HEK293 (cell line): ENCODE measurements around the gene TBC1D13.

Experiments
- FEZF1 ChIP-seq: fragments of 450-650 bp; formaldehyde crosslinking; IDR thresholded peaks from 2 replicates; pipeline ENCODE4 v1.5.1; 2016; ENCODE audit warnings: missing biosample characterization, missing genetic modification characterization
- GFI1B ChIP-seq: fragments of 450-650 bp; formaldehyde crosslinking; IDR thresholded peaks from 2 replicates; pipeline ENCODE4 v1.5.1; 2016; ENCODE audit warnings: missing biosample characterization, missing genetic modification characterization
- KLF1 ChIP-seq: fragments of 450-650 bp; formaldehyde crosslinking; IDR thresholded peaks from 2 replicates; pipeline ENCODE4 v1.5.1; 2016; ENCODE audit warnings: missing biosample characterization, missing genetic modification characterization
- KLF16 ChIP-seq: fragments of 450-650 bp; formaldehyde crosslinking; IDR thresholded peaks from 2 replicates; pipeline ENCODE4 v1.5.1; 2017; ENCODE audit warnings: missing biosample characterization, missing genetic modification characterization
- PRDM1 ChIP-seq: fragments of 450-650 bp; formaldehyde crosslinking; IDR thresholded peaks from 2 replicates; pipeline ENCODE4; 2016; ENCODE audit warnings: missing biosample characterization, missing genetic modification characterization
- RBAK ChIP-seq: fragments of 450-650 bp; formaldehyde crosslinking; IDR thresholded peaks from 2 replicates; pipeline ENCODE4 v1.5.1; 2016; ENCODE audit warnings: missing biosample characterization, missing genetic modification characterization
- SP3 ChIP-seq: fragments of 450-650 bp; formaldehyde crosslinking; IDR thresholded peaks from 2 replicates; pipeline ENCODE4 v1.5.1; 2016; ENCODE audit warnings: missing biosample characterization, missing genetic modification characterization
- YY2 ChIP-seq: fragments of 450-650 bp; formaldehyde crosslinking; IDR thresholded peaks from 2 replicates; pipeline ENCODE4 v1.5.1; 2016; ENCODE audit warnings: missing biosample characterization, missing genetic modification characterization
- ZBTB1 ChIP-seq: fragments of 450-650 bp; formaldehyde crosslinking; IDR thresholded peaks from 2 replicates; pipeline ENCODE4 v1.5.1; 2016; ENCODE audit warnings: missing biosample characterization, missing genetic modification characterization
- ZBTB20 ChIP-seq: fragments of 450-650 bp; formaldehyde crosslinking; IDR thresholded peaks from 2 replicates; pipeline ENCODE4 v1.5.1; 2016; ENCODE audit warnings: missing biosample characterization, missing genetic modification characterization
- ZBTB6 ChIP-seq: fragments of 450-650 bp; formaldehyde crosslinking; IDR thresholded peaks from 2 replicates; pipeline ENCODE4 v1.5.1; 2017; ENCODE audit warnings: missing biosample characterization, missing genetic modification characterization
- ZEB2 ChIP-seq: fragments of 450-650 bp; formaldehyde crosslinking; IDR thresholded peaks from 2 replicates; pipeline ENCODE4 v1.5.1; 2016; ENCODE audit warnings: missing biosample characterization, missing genetic modification characterization
- ZFP37 ChIP-seq: fragments of 450-650 bp; formaldehyde crosslinking; IDR thresholded peaks from 2 replicates; pipeline ENCODE4 v1.5.1; 2016; ENCODE audit warnings: missing biosample characterization, missing genetic modification characterization
- ZNF121 ChIP-seq: fragments of 450-650 bp; formaldehyde crosslinking; IDR thresholded peaks from 2 replicates; pipeline ENCODE4 v1.5.1; 2016; ENCODE audit warnings: missing biosample characterization, missing genetic modification characterization
- ZNF133 ChIP-seq: fragments of 450-650 bp; formaldehyde crosslinking; IDR thresholded peaks from 2 replicates; pipeline ENCODE4 v1.5.1; 2016; ENCODE audit warnings: missing biosample characterization, missing genetic modification characterization
- ZNF148 ChIP-seq: fragments of 450-650 bp; formaldehyde crosslinking; IDR thresholded peaks from 2 replicates; pipeline ENCODE4 v1.5.0; 2017; ENCODE audit warnings: missing biosample characterization, missing genetic modification characterization, borderline replicate concordance
- ZNF169 ChIP-seq: fragments of 450-650 bp; formaldehyde crosslinking; IDR thresholded peaks from 2 replicates; pipeline ENCODE4 v1.5.1; 2016; ENCODE audit warnings: missing biosample characterization, missing genetic modification characterization
- ZNF354C ChIP-seq: fragments of 450-650 bp; formaldehyde crosslinking; IDR thresholded peaks from 2 replicates; pipeline ENCODE4 v1.5.1; 2016; ENCODE audit warnings: missing biosample characterization, missing genetic modification characterization, low read depth, borderline replicate concordance
- ZNF366 ChIP-seq: fragments of 450-650 bp; formaldehyde crosslinking; conservative IDR thresholded peaks from 2 replicates; pipeline ENCODE4 v1.5.1; 2016; ENCODE audit warnings: missing biosample characterization, missing genetic modification characterization
- ZNF394 ChIP-seq: fragments of 450-650 bp; formaldehyde crosslinking; IDR thresholded peaks from 2 replicates; pipeline ENCODE4 v1.5.1; 2016; ENCODE audit warnings: missing biosample characterization, missing genetic modification characterization, mild to moderate bottlenecking, moderate library complexity, borderline replicate concordance
- ZNF433 ChIP-seq: fragments of 450-650 bp; formaldehyde crosslinking; IDR thresholded peaks from 2 replicates; pipeline ENCODE4 v1.5.1; 2016; ENCODE audit warnings: missing biosample characterization, missing genetic modification characterization, low read depth
- ZNF501 ChIP-seq: fragments of 450-650 bp; formaldehyde crosslinking; IDR thresholded peaks from 2 replicates; pipeline ENCODE4 v1.5.1; 2016; ENCODE audit warnings: missing biosample characterization, missing genetic modification characterization
- ZNF548 ChIP-seq: fragments of 450-650 bp; formaldehyde crosslinking; IDR thresholded peaks from 2 replicates; pipeline ENCODE4 v1.5.1; 2016; ENCODE audit warnings: missing biosample characterization, missing genetic modification characterization
- ZNF555 ChIP-seq: fragments of 450-650 bp; formaldehyde crosslinking; conservative IDR thresholded peaks from 2 replicates; pipeline ENCODE4 v1.5.1; 2017; ENCODE audit warnings: missing biosample characterization, mild to moderate bottlenecking, missing genetic modification characterization, inconsistent platforms
- ZNF558 ChIP-seq: fragments of 450-650 bp; formaldehyde crosslinking; IDR thresholded peaks from 2 replicates; pipeline ENCODE4 v1.5.1; 2016; ENCODE audit warnings: missing biosample characterization, missing genetic modification characterization
- ZNF560 ChIP-seq: fragments of 450-650 bp; formaldehyde crosslinking; IDR thresholded peaks from 2 replicates; pipeline ENCODE4 v1.5.1; 2017; ENCODE audit warnings: missing biosample characterization, missing genetic modification characterization, borderline replicate concordance
- ZNF621 ChIP-seq: fragments of 450-650 bp; formaldehyde crosslinking; IDR thresholded peaks from 2 replicates; pipeline ENCODE4 v1.5.1; 2017; ENCODE audit warnings: missing biosample characterization, missing genetic modification characterization
- ZNF624 ChIP-seq: fragments of 450-650 bp; formaldehyde crosslinking; IDR thresholded peaks from 2 replicates; pipeline ENCODE4 v1.5.1; 2017; ENCODE audit warnings: missing biosample characterization, missing genetic modification characterization
- ZNF654 ChIP-seq: fragments of 450-650 bp; formaldehyde crosslinking; IDR thresholded peaks from 2 replicates; pipeline ENCODE4 v1.5.1; 2016; ENCODE audit warnings: low read depth, missing biosample characterization, missing genetic modification characterization
- ZNF660 ChIP-seq: fragments of 450-650 bp; IDR thresholded peaks from 2 replicates; pipeline ENCODE4 v1.5.1; 2018; ENCODE audit warnings: missing biosample characterization, mild to moderate bottlenecking, missing genetic modification characterization
- ZNF670 ChIP-seq: fragments of 450-650 bp; formaldehyde crosslinking; IDR thresholded peaks from 2 replicates; pipeline ENCODE4 v1.5.1; 2016; ENCODE audit warnings: missing biosample characterization, missing genetic modification characterization, low read depth
- ZNF776 ChIP-seq: fragments of 450-650 bp; formaldehyde crosslinking; IDR thresholded peaks from 2 replicates; pipeline ENCODE4 v1.5.0; 2017; ENCODE audit warnings: missing biosample characterization, missing genetic modification characterization, borderline replicate concordance
- ZNF791 ChIP-seq: fragments of 450-650 bp; formaldehyde crosslinking; IDR thresholded peaks from 2 replicates; pipeline ENCODE4 v1.5.1; 2016; ENCODE audit warnings: missing biosample characterization, missing genetic modification characterization
- ZSCAN5A ChIP-seq: fragments of 450-650 bp; formaldehyde crosslinking; IDR thresholded peaks from 2 replicates; pipeline ENCODE4 v1.5.1; 2016; ENCODE audit warnings: missing biosample characterization, missing genetic modification characterization

Gene TBC1D13

GRCh38 chr9:128829477-128830251, 42.6 kb downstream of the TBC1D13 start, which contains the start of gene SPOUT1 (continued):
- TF ChIP-seq GFI1B (tag by site-specific recombination): no peak
- peak; percentile 86; the same call in 1 of the 2 replicates for TF ChIP-seq ZBTB20 (tag by site-specific recombination)
- no peak for TF ChIP-seq RBAK (tag by site-specific recombination)
- TF ChIP-seq ZNF501 (tag by site-specific recombination): peak; percentile 92
- TF ChIP-seq ZNF776: no peak
- TF ChIP-seq ZNF621 (tag by site-specific recombination): no peak
- TF ChIP-seq ZNF354C: no peak
- TF ChIP-seq ZNF624 (tag by site-specific recombination): no peak
- no peak for TF ChIP-seq ZNF654 (tag by site-specific recombination)
- no peak for TF ChIP-seq ZNF366
- TF ChIP-seq ZNF133 (tag by site-specific recombination): no peak
- no peak; the same call in none of the 2 replicates for TF ChIP-seq ZNF660 (tag by site-specific recombination)
- no peak for TF ChIP-seq FEZF1
- TF ChIP-seq ZBTB1 (tag by site-specific recombination): no peak
- TF ChIP-seq SP3 (tag by site-specific recombination): peak; percentile 90
- TF ChIP-seq ZNF394 (tag by site-specific recombination): peak; percentile 33; the same call in 1 of the 2 replicates
- peak; percentile 86 for TF ChIP-seq ZEB2 (tag by site-specific recombination)
- TF ChIP-seq ZNF169: no peak
- TF ChIP-seq ZNF548 (tag by site-specific recombination): no peak
- peak; percentile 70; the same call in 1 of the 2 replicates for TF ChIP-seq ZFP37 (tag by site-specific recombination)
- TF ChIP-seq ZNF560 (tag by site-specific recombination): no peak
- no peak for TF ChIP-seq ZNF121 (tag by site-specific recombination)
- no peak for TF ChIP-seq ZNF433 (tag by site-specific recombination)
- TF ChIP-seq ZBTB6 (tag by site-specific recombination): peak; percentile 58; the same call in 1 of the 2 replicates
- TF ChIP-seq YY2 (tag by site-specific recombination): peak; percentile 89
- TF ChIP-seq ZNF791: no peak
- TF ChIP-seq ZSCAN5A: 0 out of 2 replicates have a peak, but pooled peaks have one; percentile 64
- no peak for TF ChIP-seq ZNF670 (tag by site-specific recombination)
- no peak for TF ChIP-seq ZNF148
- no peak for TF ChIP-seq PRDM1 (tag by site-specific recombination)
- peak; percentile 45 for TF ChIP-seq KLF1 (tag by site-specific recombination)
- TF ChIP-seq ZNF558: no peak
- no peak; the same call in 1 of the 2 replicates for TF ChIP-seq KLF16 (tag by site-specific recombination)
- TF ChIP-seq ZNF555: no peak
